ENCODE results near the gene DNAJC2.
"Not testable (repeated sequence)": the region's sequence is repeated elsewhere in the genome, so short reads cannot be mapped to it uniquely, and the experiment has no call there.

DNAJC2 gene

GRCh38 chr7:103341466-103341865 lies 3.1 kb downstream of the DNAJC2 start:
- DNase-seq = no peak

GRCh38 chr7:103338864-103339263 lies 5.7 kb downstream of the DNAJC2 start:
- DNase-seq = no peak

- no peak for DNase-seq
Observed at GRCh38 chr7:103336761-103337160, 7.8 kb downstream of the DNAJC2 start.

GRCh38 chr7:103325744-103326143 lies 18.8 kb downstream of the DNAJC2 start:
- DNase-seq = no peak

GRCh38 chr7:103317009-103317408 lies 27.6 kb downstream of the DNAJC2 start:
- DNase-seq = no peak

- DNase-seq = no peak
Observed at GRCh38 chr7:103316380-103316941, 28.1 kb downstream of the DNAJC2 start.

GRCh38 chr7:103314852-103315251 lies 29.7 kb downstream of the DNAJC2 start:
- no peak for DNase-seq

- no peak for DNase-seq
Observed at GRCh38 chr7:103307503-103308231, 36.9 kb downstream of the DNAJC2 start.

- no peak for DNase-seq
Observed at GRCh38 chr7:103301441-103301840, 43.1 kb downstream of the DNAJC2 start.

GRCh38 chr7:103299660-103300059 lies 44.9 kb downstream of the DNAJC2 start:
- no peak for DNase-seq

GRCh38 chr7:103297837-103298179 lies 46.8 kb downstream of the DNAJC2 start:
- no peak for DNase-seq

GRCh38 chr7:103296901-103297836 lies 47.4 kb downstream of the DNAJC2 start, which contains the start of gene PMPCB:
Gene PMPCB (plus strand): TSS chr7:103297435. CDS start chr7:103297460, 25 bp downstream.
- DNase-seq = peak; percentile 90

GRCh38 chr7:103293526-103293925 lies 51.0 kb downstream of the DNAJC2 start:
- DNase-seq = no peak

GRCh38 chr7:103292122-103292521 lies 52.4 kb downstream of the DNAJC2 start:
- DNase-seq = no peak

- DNase-seq = not testable (repeated sequence)
Observed at GRCh38 chr7:103282802-103283427, 61.7 kb downstream of the DNAJC2 start.

GRCh38 chr7:103280803-103281155 lies 63.8 kb downstream of the DNAJC2 start:
- not testable (repeated sequence) for DNase-seq

GRCh38 chr7:103279963-103280802 lies 64.4 kb downstream of the DNAJC2 start:
- peak; percentile 59 for DNase-seq

- peak; percentile 3 for DNase-seq
Observed at GRCh38 chr7:103279636-103279962, 65.0 kb downstream of the DNAJC2 start.

GRCh38 chr7:103278195-103278594 lies 66.4 kb downstream of the DNAJC2 start:
- DNase-seq = not testable (repeated sequence)

GRCh38 chr7:103274867-103275266 lies 69.7 kb downstream of the DNAJC2 start:
- DNase-seq = not testable (repeated sequence)

GRCh38 chr7:103273374-103273773 lies 71.2 kb downstream of the DNAJC2 start:
- not testable (repeated sequence) for DNase-seq

GRCh38 chr7:103266229-103266628 lies 78.3 kb downstream of the DNAJC2 start:
- not testable (repeated sequence) for DNase-seq

Data from fibroblast of skin of back (primary cell).